NCI-H2196 (cell line): ENCODE data around the gene NEUROD4.

Experiments used
- DNase-seq: peaks from one replicate; lab custom pipeline; 2025; ENCODE audit not compliant: unreplicated experiment; lab: John Stamatoyannopoulos, UW

NEUROD4 gene

GRCh38 chr12:54997929-54998522, 21.7 kb upstream of the NEUROD4 start:
- DNase-seq: no peak

- DNase-seq: no peak
Measured at GRCh38 chr12:54998958-54999510, 20.7 kb upstream of the NEUROD4 start.

GRCh38 chr12:55001198-55001868, 18.4 kb upstream of the NEUROD4 start:
- DNase-seq: no peak

- no peak for DNase-seq
Measured at GRCh38 chr12:55002355-55002754, 17.4 kb upstream of the NEUROD4 start.

GRCh38 chr12:55008944-55009585, 10.7 kb upstream of the NEUROD4 start:
- DNase-seq: no peak

- no peak for DNase-seq
Measured at GRCh38 chr12:55017416-55017925, 2.3 kb upstream of the NEUROD4 start.

- no peak for DNase-seq
Measured at GRCh38 chr12:55024575-55024974, 4.8 kb downstream of the NEUROD4 start.

- no peak for DNase-seq
Measured at GRCh38 chr12:55025508-55025907, 5.7 kb downstream of the NEUROD4 start.

GRCh38 chr12:55034218-55034617, 14.4 kb downstream of the NEUROD4 start:
- no peak for DNase-seq

- no peak for DNase-seq
Measured at GRCh38 chr12:55036326-55037115, 16.7 kb downstream of the NEUROD4 start.

GRCh38 chr12:55037351-55037987, 17.7 kb downstream of the NEUROD4 start:
- DNase-seq: no peak

GRCh38 chr12:55039395-55040354, 19.9 kb downstream of the NEUROD4 start:
- no peak for DNase-seq

- no peak for DNase-seq
Measured at GRCh38 chr12:55041345-55042055, 21.7 kb downstream of the NEUROD4 start.

- DNase-seq: no peak
Measured at GRCh38 chr12:55043542-55043941, 23.8 kb downstream of the NEUROD4 start.

- no peak for DNase-seq
Measured at GRCh38 chr12:55044135-55044534, 24.4 kb downstream of the NEUROD4 start.

- no peak for DNase-seq
Measured at GRCh38 chr12:55049676-55050075, 29.9 kb downstream of the NEUROD4 start.

GRCh38 chr12:55051197-55051947, 31.6 kb downstream of the NEUROD4 start:
- no peak for DNase-seq

GRCh38 chr12:55057481-55057880, 37.7 kb downstream of the NEUROD4 start:
- no peak for DNase-seq
